Ectodermal cell (in vitro differentiated cells): Measurements from ENCODE around the gene TRIM34.

Source experiments
- H3K27ac ChIP-seq: 2 replicates; pipeline ENCODE4 v1.7.0; 2013; ENCODE audit warnings: mild to moderate bottlenecking, low read depth, low read length; ENCODE audit not compliant: insufficient read depth, poor library complexity, severe bottlenecking
- H3K27me3 ChIP-seq: 2 replicates; pipeline ENCODE4 v1.7.0; 2013; ENCODE audit warnings: mild to moderate bottlenecking, low read length; ENCODE audit not compliant: insufficient read depth, control insufficient read depth, poor library complexity, severe bottlenecking
- H3K36me3 ChIP-seq: one replicate; pipeline ENCODE4 v1.7.0; 2013; ENCODE audit warnings: low read length; ENCODE audit not compliant: control insufficient read depth, insufficient read depth
- H3K4me1 ChIP-seq: one replicate; pipeline ENCODE4 v1.7.0; 2013; ENCODE audit warnings: low read length; ENCODE audit not compliant: control insufficient read depth, insufficient read depth
- H3K4me3 ChIP-seq: 2 replicates; pipeline ENCODE4 v1.7.0; 2013; ENCODE audit warnings: low read depth, low read length, control low read depth; ENCODE audit not compliant: insufficient read depth
- H3K9me3 ChIP-seq: 2 replicates; pipeline ENCODE4 v1.7.0; 2013; ENCODE audit warnings: mild to moderate bottlenecking, low read length, moderate library complexity; ENCODE audit not compliant: control insufficient read depth
- WGBS, 2 experiments: methylation state at CpG; one replicate each; pipeline ENCODE4 v1.1.7; 2013; ENCODE audit warnings: missing lambda C conversion rate in 2 of 2; 5-methylcytosine and 5-hydroxymethylcytosine counted together

TRIM34 gene

DNA sequence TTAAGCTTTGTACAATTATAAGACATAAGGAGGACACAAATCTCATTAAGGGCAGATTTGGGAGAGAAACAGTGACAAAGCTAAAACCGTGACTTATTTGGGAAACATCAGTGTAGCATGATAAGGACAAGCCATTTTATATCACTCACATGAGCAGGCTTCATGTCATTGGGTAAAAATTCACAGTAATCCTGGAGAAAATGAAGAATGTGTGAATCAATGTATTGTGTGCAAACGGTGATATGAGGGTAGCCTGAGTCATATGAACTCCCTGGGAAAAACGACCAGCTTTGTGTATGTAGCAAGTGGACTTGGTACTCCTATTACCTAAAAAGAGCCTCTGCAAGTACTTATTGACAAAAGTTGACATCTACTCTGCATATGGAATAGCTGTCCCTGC lies 6.0 kb upstream of the TRIM34 start:
- H3K27ac ChIP-seq = no peak overlapping the region
- WGBS, 2 experiments = 88 to 95% methylated on average over 3 of the region's 3 CpGs
- no peaks in the 10 kb centered on the region for H3K27me3 ChIP-seq
- no peaks in the 10 kb centered on the region for H3K4me1 ChIP-seq
- H3K9me3 ChIP-seq = no peaks in the 10 kb centered on the region
- H3K4me3 ChIP-seq = no peak overlapping the region
- no peaks in the 10 kb centered on the region for H3K36me3 ChIP-seq

DNA sequence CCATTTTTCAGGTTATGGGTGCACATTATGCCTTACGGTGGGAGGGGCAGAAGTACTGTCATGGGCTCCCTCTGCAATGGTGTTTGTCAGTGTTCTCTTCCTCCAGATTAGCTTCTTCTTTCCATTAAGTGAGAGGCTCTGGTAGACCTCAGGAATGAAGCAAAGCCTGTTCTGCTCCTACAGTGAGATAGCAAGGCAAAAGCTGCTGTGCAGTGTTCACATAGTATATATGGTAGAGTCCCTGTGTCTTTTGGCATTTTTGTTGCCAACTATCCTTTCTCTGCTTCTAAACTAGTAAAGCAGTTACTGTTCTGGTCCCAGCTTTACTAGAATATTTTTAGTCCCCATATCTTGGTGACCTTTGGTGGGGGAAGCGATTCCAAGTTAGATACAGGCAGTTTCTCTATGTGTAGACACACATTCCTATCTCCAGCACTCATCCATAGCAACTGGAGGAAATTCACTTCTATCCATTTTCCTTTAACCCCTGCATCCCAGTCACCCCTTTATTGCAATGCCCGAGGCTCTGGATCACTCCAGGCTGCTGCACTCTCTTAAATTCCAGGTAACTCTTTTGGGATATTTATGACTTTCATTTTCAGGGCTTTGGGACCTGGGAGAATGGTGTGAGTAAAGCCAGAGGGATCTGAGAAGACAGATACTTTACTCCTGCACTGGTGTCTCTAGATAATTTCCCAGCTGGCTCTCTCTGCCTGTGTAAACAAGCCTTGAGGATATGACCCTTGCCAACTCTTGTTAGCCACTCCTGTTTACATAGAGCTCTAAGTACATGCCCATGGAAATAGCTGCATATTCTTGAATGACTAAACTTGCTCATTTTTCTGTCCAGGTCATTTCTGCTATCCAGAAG lies 3.9 kb upstream of the TRIM34 start:
- Histone ChIP-seq H3K4me3 (no peak overlapping the region), H3K27ac (no peak overlapping the region)
- WGBS, 2 experiments = 75 to 78% methylated on average over 3 of the region's 3 CpGs

DNA sequence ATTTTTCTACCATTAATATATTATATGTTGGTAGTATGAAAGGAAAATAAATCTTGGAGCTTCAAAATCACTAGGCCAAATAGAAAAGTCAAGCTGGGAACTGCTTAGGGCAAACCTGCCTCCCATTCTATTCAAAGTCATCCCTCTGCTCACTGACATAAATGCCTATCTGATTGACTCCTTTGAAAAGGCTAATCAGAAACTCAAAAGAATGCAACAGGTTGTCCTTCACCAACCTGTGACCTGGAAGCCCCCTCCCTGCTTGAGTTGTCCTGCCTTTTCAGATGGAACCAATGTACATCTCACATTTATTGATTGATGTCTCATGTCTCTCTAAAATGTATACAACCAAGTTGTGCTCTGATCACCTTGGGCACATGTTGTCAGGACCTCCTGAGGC lies 3.2 kb upstream of the TRIM34 start:
- Histone ChIP-seq H3K27ac (no peak overlapping the region), H3K9me3 (no peaks in the 10 kb centered on the region), H3K27me3 (no peaks in the 10 kb centered on the region), H3K4me3 (no peak overlapping the region), H3K36me3 (no peaks in the 10 kb centered on the region), H3K4me1 (peaks cover 6% of the 10 kb centered on the region)

More for the DNA sequence above, 3.9 kb upstream of the TRIM34 start:
- H3K36me3 ChIP-seq = no peaks in the 10 kb centered on the region
- no peaks in the 10 kb centered on the region for H3K9me3 ChIP-seq
- H3K27me3 ChIP-seq = no peaks in the 10 kb centered on the region
- H3K4me1 ChIP-seq = peaks cover 6% of the 10 kb centered on the region

DNA sequence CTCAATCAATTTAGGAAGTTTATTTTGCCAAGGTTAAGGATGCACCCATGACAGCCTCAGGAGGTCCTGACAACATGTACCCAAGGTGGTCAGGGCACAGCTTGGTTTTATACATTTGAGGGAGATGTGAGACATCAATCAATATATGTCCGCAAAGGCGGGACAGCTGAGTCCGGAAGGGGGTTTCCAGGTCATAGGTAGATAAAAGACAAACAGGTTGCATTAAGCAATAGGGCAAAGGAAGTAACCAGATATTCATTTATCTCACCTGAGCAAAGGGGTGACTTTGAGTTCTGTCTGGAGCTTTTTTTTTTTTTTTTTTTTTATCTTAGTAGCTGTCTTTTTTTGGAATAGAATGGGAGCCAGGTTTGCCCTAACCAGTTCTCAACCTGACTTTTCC lies 2.0 kb upstream of the TRIM34 start:
- no peaks in the 10 kb centered on the region for H3K27me3 ChIP-seq
- H3K27ac ChIP-seq = no peak overlapping the region
- peaks cover 6% of the 10 kb centered on the region for H3K4me1 ChIP-seq
- WGBS, 2 experiments = 93 to 100% methylated on average over 3 of the region's 3 CpGs
- no peak overlapping the region for H3K4me3 ChIP-seq
- H3K9me3 ChIP-seq = no peaks in the 10 kb centered on the region
- no peaks in the 10 kb centered on the region for H3K36me3 ChIP-seq

DNA sequence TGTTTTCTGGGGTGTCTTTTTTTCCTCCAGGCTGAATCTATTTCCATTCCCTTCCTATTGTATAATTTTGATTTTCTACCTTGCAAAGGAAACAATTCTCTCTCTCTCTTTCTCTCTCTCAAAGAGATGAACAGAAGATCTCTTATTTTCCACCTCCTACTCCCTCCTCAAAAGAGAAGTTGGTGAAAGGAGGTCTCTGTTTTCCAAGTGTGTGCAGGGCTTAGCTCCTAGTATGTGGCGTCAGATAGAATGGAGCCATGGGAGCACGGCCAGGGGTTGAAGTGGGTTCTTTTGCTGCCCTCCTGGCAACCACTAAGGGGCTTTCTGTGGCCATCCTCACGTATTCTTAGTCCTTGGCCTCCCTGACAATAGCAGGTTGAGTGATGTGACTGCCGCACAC lies 480 bp downstream of the TRIM34 start:
- Histone ChIP-seq H3K36me3 (no peaks in the 10 kb centered on the region), H3K4me3 (peak overlapping the region; percentile 26), H3K27me3 (no peaks in the 10 kb centered on the region), H3K4me1 (peaks cover 6% of the 10 kb centered on the region), H3K9me3 (no peaks in the 10 kb centered on the region), H3K27ac (no peak overlapping the region)
- 61 to 68% methylated on average over 4 of the region's 4 CpGs for WGBS, 2 experiments

DNA sequence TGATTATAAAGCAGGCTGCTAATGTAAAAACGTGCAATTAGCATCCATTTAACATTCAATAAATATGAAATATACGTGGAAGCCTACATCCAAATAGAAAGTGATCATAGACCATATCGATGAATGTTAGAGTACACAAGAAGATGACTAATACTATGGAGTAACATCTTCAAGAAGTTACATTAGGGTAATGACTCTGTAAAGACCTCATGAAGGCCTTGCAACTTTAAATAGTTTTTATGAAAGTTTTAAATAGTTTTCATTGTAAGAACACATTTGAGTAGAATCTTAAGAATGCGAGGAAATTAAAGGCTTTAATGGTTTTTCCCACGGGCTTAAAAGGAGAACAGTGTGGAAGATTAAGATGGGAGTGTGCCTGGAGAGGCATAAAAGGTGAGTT lies 1.4 kb downstream of the TRIM34 start:
- H3K4me3 ChIP-seq = no peak overlapping the region
- H3K36me3 ChIP-seq = no peaks in the 10 kb centered on the region
- 89 to 97% methylated on average over 3 to 5 of the region's 5 CpGs for WGBS, 2 experiments
- no peaks in the 10 kb centered on the region for H3K9me3 ChIP-seq
- H3K27ac ChIP-seq = no peak overlapping the region
- no peaks in the 10 kb centered on the region for H3K27me3 ChIP-seq
- H3K4me1 ChIP-seq = peaks cover 6% of the 10 kb centered on the region

DNA sequence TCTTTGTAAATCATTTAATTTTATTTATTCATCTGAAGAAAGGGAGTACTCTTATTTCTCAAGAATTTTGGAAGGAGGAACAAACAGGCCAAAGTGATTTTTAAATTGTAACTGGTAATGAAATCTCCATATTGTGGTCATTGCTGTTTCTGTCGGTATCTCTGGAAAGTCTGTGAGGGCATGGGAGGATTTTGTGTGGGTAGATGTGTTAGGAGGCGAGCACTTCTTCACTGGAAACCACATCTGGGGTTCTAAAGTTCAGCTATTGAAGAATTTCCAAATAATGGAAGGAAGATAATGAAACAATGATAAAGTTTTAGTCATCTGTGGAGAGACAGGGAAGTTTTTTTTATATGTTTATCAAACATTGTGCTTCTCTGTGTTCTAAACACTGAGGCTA lies 6.6 kb downstream of the TRIM34 start:
- Histone ChIP-seq H3K27ac (no peak overlapping the region), H3K9me3 (no peaks in the 10 kb centered on the region), H3K4me3 (no peak overlapping the region), H3K36me3 (no peaks in the 10 kb centered on the region), H3K4me1 (no peaks in the 10 kb centered on the region), H3K27me3 (no peaks in the 10 kb centered on the region)
- whole genome bisulfite sequencing, 2 experiments = 95 to 96% methylated on average over 2 of the region's 2 CpGs

DNA sequence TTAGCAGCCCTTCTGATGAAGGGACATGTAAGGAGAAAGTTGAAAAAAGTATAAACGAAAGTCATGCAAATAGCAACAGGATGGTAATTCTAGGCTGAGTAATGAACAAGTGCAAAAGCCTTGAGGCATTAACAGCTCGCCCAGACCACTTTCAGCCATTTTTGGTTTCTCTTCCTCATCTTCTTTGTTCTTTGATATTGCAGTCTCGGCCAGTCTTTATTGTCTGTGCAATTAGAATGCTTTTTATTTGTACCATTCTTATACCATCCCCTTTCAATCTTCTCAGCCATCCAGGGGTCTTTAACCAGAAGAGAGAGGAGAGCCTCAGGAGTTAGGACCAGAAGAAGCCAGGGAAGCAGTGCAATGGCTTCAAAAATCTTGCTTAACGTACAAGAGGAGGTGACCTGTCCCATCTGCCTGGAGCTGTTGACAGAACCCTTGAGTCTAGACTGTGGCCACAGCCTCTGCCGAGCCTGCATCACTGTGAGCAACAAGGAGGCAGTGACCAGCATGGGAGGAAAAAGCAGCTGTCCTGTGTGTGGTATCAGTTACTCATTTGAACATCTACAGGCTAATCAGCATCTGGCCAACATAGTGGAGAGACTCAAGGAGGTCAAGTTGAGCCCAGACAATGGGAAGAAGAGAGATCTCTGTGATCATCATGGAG lies 7.3 kb downstream of the TRIM34 start:
- H3K36me3 ChIP-seq = no peaks in the 10 kb centered on the region
- H3K27me3 ChIP-seq = no peaks in the 10 kb centered on the region
- no peak overlapping the region for H3K27ac ChIP-seq
- H3K4me3 ChIP-seq = no peak overlapping the region
- no peaks in the 10 kb centered on the region for H3K4me1 ChIP-seq
- no peaks in the 10 kb centered on the region for H3K9me3 ChIP-seq
- 89 to 95% methylated on average over 5 of the region's 5 CpGs for WGBS, 2 experiments

DNA sequence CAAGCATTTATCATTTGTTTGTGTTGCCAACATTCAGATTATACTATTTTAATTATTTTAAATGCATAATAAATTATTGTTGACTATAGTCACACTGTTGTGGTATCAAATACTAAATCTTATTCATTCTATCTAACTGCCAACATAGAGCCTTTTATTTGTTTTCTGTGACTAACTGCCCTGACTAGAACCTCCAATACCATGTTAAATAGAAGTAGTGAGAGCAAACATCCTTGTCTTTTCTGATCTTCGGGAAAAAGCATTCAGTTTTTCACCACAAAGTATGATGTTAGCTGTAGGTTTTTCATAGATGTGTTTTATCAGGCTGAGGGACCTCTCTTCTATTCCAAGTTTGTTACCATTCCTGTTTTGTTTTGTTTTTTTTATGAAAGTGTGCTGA lies 15.2 kb downstream of the TRIM34 start:
- Histone ChIP-seq H3K36me3 (no peaks in the 10 kb centered on the region), H3K9me3 (no peaks in the 10 kb centered on the region), H3K27me3 (no peaks in the 10 kb centered on the region), H3K4me3 (no peak overlapping the region), H3K27ac (no peak overlapping the region), H3K4me1 (no peaks in the 10 kb centered on the region)
- 92 to 96% methylated on average over 1 of the region's 1 CpG for WGBS, 2 experiments

DNA sequence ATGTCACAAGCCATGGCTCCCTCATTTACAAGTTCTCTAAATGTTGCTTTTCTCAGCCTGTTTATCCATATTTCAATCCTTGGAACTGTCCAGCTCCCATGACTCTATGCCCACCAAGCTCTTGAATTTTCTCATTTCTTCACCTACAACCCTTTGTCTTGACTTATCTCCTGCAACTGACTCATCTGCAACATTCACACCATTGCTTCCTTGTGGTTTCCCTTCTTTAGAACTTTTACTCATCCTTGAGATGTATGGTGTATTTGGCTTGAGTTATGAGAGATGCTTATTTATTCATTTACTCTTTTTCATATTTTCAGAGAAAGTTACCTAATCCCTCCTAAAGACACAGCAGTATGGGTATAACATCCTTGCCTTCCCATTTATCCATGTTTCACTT lies 18.8 kb downstream of the TRIM34 start:
- H3K27ac ChIP-seq = no peak overlapping the region
- H3K9me3 ChIP-seq = no peaks in the 10 kb centered on the region
- no peaks in the 10 kb centered on the region for H3K27me3 ChIP-seq
- H3K4me3 ChIP-seq = no peak overlapping the region
- H3K4me1 ChIP-seq = no peaks in the 10 kb centered on the region
- no peaks in the 10 kb centered on the region for H3K36me3 ChIP-seq
